HG03039 (cell line): ENCODE results near the gene ACSL6.

Source experiments
- ATAC-seq: cut with Tn5 transposase; IDR thresholded peaks from one replicate; pipeline ENCODE4 v1.9.1; 2021; ENCODE audit warnings: mild to moderate bottlenecking, moderate library complexity; ENCODE audit not compliant: unreplicated experiment

The ACSL6 gene

DNA sequence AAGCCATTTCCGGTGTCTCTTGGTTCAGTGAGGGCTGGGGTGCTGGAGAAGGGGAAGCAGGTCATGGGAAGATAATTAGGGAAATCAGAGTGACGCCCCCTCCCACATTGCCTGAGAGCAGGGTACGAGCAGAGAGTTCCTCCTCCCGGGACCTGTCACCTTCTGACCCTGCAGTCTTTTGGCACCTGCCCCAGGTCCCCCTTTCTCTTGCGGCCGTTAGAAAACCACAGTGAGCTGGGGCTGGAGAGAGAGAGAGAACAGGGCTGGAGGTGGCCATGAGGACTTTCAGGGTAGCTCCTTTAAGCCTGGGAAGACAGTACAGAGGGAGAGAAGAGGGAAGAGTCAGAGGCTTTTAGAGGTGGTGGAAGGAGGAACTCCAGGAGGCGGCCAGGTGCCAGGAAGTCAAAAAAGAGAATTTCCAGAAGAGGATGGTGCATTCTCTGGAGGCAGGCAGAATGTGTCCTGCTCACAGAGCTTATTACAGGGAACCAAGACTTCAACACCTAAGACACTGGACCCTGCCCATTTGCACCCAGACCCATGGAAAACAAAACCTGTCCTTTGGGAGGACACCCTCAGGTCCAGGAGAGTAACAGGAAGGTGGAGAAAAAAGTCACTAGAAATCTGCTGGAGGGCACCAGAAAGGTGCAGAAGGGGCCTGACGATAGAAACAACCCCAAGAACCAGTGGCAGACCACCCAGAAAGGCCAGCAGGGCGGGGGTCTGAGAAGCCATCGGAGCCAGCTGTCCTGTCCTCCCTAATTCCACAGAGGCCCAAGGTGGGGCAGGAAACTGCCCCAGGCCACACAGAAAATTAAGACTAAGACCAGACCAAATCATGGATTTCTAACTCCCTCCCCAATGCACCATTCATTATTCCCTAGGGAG is 6.5 kb upstream of the ACSL6 start:
- ATAC-seq: no peak

DNA sequence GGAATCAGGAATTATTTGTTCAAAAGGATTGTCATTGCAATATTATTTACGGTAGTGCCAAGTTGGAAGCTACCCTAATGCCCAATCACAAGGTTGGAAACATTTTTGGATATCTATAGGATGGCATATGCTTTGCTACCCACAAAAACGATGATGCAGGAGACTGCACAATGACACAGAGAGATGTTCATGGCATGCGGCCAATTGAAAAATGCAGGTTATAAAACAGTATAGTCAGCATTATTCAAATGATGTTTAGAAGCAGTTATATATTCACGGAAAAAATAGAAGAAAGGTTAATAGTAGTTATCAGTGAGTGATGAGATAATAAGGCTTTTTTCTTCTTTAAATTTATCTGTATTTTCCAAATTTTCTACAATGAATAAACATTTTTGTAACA is 5.9 kb upstream of the ACSL6 start:
- no peak for ATAC-seq

DNA sequence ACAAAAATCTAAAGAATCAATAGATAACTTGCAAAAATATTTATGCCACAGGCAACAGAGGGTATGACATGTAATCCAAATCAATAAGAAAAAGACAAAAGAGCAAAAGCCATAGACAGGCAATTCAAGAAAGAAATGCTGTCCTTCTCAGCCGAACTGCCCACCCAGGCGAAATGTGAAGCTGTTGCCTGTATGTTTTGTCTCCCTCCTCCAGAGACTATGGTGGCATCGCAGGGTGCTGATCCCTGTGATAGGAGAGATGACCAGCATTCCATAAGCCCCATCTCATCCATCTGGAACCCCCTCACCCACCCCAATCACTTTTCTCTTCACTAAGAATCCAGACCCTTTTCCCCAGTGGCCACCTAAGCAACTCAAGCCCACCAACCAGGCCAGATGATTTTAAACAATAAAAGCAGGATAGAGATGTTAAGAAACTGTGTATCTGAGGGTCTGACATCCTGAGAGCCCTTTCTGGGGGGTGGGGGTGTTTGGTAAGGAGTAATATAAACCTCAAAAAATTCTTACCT is 5.3 kb upstream of the ACSL6 start:
- ATAC-seq: no peak

DNA sequence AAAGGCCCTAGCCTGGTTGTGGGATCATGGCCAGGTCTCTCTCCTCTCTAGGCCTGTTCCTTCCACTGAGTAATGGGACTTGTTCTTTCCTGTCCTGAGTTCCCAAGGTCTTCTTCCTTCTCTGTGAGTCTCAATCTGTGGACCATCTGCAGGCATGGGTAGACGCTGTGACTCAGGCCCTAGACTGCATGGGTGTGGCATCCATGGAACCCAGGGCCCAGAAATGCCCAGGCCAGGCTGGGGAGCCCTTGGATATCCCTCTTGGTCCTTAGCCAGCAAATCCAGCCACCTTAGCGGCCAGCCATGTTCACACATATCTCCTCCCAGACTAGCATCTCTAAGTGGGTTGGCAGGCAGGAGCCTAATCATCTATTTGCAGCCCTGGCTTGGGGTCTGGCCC is 2.3 kb upstream of the ACSL6 start:
- ATAC-seq: no peak

DNA sequence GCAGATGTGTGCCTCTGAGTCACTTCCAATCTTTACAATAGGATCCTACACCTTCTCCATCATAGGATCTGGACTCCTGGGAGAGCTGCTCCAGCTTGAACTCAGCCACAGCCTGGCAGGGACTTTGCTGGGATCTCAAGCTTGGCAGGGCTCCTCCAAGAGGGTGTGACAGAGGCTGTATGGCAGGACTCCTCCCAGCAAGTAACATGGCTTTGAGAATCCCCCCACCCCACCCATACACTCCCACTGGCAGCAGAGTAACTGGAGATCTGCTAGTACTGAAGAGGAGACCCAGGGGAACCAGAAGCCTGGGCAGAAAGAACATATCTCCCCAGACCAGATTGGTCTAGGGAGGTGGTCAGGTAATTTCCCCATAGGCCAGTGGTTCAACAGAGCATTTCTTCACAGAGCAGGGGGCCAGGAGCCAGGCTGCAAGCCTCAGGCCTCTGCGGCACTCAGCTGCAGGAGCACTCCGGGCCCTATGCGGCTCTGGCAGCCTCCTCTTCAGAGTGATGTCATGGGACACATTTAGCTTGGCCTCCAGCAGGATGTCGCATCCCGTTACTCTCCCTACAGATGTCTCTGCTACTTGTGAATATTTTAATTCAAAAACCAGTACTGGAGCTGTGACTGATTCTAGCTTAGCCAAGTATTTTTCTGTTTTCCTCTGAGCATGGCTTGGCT is 1.7 kb upstream of the ACSL6 start:
- no peak for ATAC-seq

DNA sequence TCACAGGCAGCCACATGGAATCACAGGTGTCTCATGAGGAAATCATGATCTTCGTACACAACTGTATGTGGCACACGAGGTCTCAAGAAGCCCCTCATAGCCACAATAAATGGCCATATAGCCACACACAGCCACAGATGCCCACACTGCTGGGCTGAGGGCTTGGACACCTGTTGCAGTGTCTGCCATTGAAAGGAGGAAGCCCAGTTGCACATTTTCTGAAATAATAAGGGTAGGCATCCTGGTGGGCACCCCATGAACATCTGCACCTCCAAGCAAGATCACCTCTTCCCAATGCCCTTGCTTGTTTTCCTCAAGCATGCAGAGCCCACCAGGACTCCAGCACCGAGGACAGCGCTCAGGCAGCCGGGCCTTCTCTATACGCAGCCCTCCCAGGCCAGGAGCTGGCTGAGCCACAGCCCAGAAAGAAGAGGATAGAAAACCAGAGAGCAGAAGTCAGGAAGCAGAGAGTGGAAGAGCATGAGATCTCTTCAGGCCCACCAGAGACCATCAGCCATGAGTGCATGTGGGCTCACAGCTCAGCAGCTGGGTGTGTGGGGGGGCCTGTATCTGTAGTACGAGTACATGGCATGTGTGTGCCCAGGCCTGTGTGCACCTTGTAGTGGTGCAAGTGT is 1.0 kb upstream of the ACSL6 start:
- ATAC-seq: no peak

DNA sequence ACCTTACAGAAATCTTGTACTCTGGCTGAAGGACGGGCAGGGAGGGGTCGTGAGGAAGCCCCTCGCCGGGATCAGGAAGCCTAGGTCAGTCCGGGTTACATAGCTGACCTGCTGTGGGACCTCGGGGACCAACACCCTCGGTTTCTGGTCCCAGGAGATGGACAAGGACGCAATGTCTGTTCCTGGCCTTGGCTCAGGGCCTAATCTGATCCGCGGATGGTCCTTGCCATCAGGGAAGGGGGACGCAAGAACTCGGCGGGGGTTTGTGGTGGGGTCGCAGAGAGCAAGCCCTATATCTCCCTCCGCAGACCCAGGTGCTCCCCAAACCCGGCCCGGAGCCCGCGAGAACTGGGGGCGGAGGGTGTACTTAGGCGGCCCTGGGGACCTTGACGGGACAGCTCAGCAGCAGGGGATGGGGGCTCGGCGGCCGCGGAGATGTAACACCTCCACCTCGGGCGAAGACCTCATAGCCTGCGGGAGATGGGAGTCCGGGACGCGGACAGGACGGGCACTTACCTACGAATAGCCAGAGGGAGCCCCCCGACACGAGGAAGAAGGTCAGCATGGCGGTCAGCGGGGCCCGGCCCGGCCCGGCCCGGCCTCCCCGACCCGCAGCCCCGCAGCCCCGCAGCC is 353 bp downstream of the ACSL6 start:
- ATAC-seq: no peak

DNA sequence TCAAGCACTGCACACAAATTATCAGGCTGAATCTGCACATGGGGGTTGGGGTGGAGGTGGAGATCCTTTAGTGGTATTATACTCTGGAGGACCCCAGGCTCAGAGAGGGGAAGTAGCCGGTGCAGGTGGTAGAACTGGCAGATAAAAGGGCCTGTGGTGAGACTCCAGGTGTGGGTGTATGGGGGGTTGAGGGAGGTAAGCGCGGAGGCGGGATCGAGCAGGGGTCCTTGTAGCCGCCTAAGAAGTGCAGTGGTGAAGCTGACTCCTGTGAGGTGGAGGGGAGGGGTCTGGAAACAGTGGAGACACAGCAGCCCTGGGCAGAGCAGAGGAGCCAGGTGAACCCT is 841 bp downstream of the ACSL6 start:
- no peak for ATAC-seq

DNA sequence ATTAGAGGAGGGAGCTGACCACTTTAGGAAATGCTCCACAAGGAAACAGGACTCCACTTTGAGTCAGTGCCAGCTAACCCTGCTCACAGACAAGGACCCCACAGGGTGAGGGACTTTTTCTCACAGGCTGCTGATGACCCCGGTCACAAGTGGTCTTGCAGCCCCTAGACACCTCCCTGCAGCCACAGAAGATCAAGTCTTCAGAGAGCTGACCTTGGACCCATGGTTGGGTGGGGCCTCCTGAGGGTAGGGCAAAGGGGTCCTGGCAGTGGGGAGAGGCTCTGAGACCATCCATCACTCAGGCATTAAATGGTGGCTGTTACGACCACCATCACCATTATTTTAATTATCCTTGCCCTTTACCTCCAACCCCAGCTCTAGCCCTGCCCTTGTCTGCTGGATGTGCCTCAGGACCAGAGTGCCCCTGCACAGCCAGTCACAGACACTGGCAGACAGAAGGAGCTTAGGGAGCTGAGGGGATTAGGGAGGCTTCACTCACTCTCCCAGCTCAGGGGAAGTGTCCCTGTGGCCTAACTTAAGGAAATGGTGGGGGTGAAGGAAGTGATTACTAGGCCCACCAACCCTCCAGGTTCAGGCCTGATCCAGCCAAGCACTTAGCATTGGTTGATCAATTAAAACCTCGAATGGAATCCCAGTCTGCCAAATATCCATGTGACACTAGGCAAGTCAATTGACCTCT is 1.6 kb downstream of the ACSL6 start:
- no peak for ATAC-seq

DNA sequence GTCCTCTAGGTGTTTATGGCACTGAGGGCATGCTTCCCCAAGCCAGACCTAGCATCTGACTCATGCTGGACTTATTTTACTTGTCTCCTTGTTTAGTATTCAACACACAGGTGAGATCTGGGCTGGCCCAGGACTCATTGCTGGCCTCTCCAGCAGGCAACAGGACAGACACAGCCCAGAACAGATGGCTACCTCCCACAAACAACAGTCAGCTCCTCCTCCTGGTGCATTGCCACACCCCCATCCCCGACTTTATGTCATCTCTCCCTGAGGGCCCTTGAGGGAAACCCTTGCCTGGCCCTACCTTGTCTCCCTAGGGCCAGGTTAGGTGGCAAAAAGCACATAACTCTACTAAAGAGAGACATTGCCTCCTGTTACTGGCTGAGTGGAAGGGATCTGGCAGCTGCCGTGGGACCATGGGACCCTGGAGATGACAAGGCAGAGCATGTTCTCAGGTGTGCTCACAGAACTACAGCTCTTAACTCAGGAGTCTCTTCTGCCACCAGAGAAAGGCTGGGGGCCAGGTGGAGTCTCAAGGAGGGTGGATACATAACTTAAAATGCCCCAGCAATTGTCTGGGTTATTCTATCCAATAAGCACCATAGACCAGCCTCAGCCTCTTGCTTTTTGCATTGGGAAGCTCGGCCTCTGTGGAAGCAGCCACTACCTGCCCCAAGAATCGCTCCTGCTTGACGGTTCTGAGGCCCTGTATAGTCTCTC is 2.3 kb downstream of the ACSL6 start:
- ATAC-seq: no peak

DNA sequence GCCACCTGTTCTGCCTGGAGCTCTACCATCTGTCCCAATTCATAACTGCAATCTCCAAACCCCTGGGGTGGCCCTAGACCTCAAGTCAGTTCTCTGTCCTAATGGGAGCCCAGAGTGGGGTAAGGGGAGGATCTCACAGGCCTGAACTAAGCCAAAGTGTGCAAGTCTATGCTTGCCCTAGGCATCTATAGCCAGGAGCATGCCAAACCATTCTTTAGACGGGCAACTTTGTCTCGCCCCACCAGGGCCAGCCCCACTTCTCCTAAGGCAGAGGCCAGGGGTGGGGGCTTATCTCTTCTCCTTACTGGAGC is 3.3 kb downstream of the ACSL6 start:
- no peak for ATAC-seq

DNA sequence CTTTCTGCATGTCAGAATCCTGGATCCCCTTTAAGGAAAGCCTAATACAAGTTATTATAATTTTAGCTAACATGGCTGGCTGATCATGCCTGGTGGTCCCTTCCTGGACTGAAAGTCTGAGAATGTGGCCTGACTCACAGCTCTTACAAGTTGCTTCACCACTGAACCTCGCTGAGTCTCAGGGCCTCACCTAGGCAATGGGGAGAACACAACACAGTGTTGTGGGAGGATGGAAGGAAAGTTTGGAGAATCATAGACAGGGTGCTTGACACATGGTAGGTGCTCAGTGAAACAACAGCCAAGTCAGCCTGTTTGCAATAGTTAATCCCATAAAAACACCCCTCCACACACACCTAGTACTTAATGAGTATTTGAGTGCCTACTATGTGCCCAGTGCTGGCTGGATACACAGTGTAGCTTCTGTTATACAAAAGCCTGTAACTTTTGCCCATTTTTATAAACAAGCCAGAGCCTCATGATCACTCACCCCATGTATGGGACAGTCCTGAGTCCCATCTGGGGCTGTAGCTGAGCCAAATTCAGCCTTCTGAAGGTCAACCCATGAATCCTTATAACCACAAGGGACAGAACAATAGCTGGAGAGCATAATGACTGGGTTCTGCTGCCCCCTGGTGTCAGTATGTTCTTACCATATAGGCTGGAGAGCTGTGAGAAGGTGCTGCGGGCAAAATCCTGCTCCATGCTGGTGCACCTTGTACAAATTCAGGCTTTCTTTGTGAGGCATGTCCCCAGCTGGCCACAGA is 3.9 kb downstream of the ACSL6 start:
- ATAC-seq: peak; percentile 72

DNA sequence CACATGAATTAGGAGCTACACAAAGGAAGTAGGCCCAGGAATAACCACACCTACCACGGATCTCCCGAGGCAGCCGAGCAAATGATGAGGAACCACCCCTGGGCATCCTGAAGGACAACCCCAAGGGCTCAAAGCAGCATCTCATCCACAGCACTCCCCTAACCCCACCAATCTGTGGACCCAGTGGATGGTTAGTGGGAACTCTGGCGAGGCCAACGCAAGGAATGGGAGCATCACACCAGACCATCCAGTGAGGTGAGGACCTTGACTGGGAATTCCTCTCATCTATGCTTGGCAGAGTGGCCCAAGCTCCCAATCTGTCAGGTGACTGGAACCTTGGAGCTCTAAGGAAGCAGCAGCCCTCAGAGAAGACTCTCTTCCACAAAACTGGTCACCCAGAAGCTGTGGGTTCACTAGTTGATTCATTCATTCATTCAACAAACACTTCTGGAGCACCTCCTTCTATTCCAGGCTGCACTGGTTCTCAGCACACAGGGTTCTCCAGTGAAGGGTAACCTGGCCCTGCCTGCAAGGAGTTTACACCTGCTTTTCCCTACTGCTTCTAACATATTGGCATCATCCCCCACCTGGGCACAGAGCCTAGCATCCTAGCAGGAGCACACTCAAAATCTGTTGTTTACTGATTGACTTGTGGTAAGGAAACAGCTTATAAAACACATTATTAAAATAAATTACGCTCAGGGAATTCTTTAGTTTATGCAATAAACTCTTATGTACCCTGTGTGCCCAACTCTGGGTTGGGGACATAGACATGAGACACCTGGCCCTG is 4.9 kb downstream of the ACSL6 start:
- no peak for ATAC-seq

DNA sequence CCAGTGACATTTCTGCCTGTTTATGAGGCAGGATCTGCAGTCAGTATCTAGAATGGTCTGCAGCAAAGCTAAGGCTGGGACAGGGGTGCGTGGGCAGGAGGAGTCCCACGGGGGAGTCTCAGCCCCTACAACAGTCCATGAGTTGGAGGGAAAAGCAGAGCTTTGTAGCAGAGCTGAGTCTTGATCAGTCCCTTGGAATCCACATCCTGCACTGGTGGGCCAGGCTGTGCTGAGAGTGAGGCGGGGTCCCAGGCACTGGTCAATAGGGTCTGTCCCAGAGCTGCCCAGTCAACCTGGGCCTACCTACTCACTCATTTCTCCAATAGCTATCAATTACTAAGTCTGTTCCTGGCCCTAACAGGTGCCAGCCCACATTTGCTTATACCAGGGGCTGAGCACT is 5.9 kb downstream of the ACSL6 start:
- ATAC-seq: no peak

DNA sequence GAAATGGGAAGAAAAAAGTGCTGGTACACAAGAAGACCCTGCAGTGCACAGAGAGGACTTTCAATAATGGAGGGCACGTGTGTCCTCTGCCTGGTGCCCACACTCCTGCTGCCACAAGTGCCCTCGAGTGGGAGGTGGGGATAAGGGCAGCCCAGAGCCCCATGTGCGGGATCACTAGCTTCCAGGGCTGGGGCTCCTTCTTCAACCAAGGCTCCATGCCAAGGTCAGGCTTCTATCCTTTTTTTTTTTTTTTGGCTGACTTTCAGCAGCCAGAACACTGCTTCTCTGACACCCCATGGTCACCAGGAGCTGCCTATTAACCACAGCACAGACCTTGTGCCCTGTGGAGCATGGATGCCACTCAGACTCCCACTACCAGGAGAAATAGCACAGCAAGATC is 7.5 kb downstream of the ACSL6 start:
- no peak for ATAC-seq

DNA sequence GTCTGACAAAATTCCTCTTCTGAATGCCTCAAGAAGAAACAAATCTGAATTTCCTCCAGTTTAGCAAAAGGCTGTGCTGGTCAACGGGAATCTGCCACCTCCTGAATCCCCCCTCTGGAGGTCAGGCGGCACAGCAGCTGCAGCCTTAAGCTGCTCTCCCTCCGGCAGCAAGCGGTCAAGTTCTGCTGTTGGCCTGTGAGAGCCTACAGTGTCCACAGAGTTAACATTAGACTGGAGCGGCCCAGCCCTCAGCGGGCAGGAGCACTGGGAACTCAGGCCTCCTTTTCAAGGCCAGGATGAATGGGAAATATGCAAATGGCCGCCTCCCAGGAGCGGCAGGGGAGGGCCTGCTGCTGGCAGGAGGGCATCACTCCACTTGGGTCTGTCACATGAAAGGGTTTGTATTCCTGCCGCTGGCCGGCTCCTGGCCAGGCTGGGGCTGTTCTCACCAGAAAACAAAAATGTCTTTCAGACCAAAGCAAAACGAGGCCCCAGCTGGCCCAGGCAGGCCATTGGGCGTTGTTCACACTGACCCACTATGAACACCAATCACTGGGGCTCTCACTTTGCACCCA is 8.2 kb downstream of the ACSL6 start:
- ATAC-seq: no peak

DNA sequence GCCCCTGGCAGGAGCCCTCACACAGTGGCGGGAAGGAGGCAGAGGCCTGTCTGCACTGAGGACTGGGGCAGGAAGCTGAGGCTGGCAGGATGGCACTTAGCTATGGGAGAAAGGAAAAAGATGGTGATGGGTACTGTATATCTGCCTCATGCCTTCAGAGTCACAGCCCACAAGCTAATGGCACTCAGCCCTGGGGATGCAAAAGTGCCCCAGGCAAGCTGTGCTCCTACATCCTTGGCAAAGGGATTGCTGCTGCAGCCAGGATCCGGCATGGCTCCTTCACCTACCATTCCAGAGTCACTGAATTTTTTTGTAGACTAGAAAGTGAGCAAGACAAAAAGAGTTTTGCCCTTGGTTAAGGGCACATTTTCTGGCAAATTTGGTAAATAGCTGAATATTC is 8.7 kb downstream of the ACSL6 start:
- no peak for ATAC-seq
